NCI-H1092 treated with DMSO at 0.1 percent for 48 hours (cell line): ENCODE results near the gene IGSF6.
"Not testable (repeated sequence)": the region's sequence is repeated elsewhere in the genome, so short reads cannot be mapped to it uniquely, and the experiment has no call there.

ENCODE experiments used
- DNase-seq: peaks from one replicate; lab custom pipeline; 2025; lab: John Stamatoyannopoulos, UW

The IGSF6 gene

DNA sequence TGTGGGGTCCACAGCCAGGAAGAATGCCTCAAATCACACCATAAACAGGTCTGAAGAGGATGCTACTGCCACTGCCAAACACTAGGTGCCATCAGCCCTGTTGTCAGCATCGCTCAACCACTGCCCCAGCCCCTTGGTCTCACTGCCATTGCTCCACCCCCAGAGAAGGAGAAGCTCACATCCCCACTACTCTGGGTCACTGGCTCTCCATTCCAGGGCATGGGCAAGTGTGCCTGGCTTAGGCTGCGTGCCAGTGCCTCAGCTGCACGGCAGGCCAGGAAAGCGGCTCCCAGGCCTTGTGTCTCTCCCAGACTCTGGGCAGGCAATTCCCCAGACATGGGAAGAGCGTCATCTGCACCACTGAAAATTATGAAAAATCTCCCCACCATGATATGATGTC is 1.2 kb upstream of the IGSF6 start:
- no peak for DNase-seq

GRCh38 chr16:21651515-21651914 is 893 bp downstream of the IGSF6 start:
- DNase-seq: no peak

- DNase-seq: no peak
These were observed 1.9 kb downstream of the IGSF6 start for GRCh38 chr16:21650521-21650920.

GRCh38 chr16:21649826-21650406 is 2.5 kb downstream of the IGSF6 start:
- DNase-seq: not testable (repeated sequence)

DNA sequence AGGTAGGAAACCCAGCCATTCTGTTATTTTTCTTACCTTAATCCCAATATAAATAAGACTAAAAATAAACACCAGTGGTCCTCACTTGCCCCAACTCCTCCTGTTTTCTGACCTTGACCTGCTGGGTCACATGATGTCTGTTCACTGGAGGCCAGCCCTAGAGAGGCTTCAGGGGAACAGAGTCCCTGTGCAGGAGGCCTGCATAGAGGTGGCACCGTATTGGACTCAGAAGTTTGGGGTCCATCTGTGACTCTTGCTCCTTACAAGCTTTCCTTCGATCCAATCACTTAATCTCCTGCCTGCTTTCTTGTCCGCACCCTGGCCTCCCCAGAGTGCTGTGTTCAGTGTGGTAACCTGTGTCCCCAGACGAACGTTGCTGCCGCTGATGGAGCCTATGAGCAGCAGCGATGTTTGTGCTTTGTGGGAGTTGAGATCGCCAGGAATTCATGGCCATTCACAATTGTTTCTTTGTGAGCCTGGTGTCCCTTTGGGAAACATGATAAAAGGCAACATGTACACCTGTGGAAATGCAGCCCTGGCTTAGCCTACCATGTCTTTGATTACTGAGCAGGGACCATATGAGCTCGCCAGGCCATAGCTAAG is 4.7 kb downstream of the IGSF6 start:
- no peak for DNase-seq

GRCh38 chr16:21646721-21647561 is 5.5 kb downstream of the IGSF6 start:
- no peak for DNase-seq

DNA sequence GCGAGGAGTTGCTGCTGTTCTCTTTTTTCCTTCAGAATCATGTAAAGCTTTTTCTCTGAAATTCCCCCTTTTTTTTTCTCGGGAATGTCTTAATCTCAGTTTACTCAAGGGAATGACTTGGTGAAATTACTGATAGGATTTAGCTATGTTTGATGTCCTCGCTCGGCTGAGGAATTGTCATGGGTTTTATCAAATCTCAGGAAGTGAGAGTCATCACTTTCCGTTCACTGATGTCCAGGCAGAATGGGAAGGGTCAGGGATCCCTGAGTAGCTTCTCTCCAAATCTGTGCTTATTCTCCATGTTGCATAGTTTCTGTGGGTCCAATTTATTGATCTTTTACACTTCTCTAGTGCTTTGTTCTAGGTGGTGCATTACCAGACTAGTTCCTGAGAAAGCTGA is 6.3 kb downstream of the IGSF6 start:
- no peak for DNase-seq

DNA sequence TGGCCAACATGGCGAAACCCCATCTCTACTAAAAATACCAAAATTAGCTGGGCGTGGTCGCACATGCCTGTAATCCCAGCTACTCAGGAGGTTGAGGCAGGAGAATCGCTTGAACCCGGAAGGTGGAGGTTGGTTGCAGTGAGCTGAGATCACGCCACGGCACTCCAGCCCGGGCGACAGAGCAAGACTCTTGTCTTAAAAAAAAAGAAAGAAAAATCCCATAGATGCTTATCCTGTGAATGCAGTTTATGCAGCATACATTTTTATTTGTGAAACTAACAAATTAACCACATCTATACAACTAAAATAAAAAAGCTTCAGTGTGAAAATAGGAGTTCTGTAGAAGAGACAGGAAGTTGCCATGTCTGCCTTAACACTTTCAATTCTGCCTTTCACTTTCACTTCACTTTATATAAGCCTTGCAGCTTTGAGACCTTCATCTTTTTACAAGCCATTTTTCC is 7.1 kb downstream of the IGSF6 start:
- no peak for DNase-seq

DNA sequence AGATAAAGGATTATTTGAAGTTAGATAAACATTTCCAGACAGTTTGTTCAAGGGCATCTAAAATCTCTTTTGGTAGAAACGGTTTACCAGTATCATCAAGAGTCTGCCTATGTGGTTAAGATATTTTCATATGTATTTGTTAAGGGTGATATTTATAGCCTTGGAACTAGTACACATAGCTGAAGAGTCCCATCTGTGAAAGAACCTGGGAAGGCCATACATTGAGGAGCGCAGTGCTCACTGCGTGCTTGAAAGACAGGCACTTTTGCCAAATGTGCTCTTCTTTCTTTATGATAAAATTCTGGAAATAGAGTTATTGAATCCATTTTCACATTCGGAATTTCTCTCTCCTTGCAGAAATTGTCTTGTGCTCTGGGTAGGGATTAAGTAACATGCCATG is 7.7 kb downstream of the IGSF6 start:
- no peak for DNase-seq

DNA sequence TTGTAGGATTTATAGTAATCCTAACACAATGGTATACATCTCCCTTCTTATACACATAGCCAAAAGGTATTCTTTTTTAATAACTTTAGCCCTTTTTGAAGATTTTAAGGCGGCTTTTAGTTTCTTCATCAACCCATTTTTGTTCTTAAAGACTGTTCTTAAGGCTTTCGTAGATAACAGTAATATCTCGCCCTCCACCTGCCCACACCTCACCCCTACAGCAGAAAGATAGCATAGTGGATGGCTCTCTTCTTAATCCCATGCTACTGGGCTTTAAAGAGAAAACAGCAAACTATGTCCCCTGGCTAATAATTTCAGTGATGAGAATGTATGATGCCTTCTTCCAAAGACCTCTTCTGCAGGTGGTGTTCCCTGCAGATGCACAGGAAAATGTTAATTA is 8.6 kb downstream of the IGSF6 start:
- DNase-seq: no peak

GRCh38 chr16:21642861-21643260 is 9.5 kb downstream of the IGSF6 start:
- no peak for DNase-seq

GRCh38 chr16:21641916-21642315 is 10.5 kb downstream of the IGSF6 start:
- DNase-seq: no peak

DNA sequence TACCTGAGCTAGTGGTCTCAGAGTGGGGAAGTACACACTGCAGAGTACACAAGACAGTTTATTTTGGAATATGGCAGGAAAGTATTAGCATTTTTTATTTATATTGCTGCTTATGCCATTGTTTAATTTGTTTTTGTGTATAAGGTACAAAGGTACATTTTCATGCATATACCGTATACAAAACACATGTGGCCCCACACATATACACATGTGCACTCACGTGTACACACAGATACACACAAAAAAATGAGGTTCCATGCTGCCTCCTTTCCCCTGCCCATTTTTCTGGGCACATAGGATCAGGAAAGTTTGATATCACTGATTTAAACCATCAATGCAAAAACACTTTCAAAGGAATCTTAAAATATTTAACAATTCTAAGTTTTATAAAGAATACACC is 12.9 kb downstream of the IGSF6 start:
- no peak for DNase-seq

GRCh38 chr16:21638573-21638975 is 13.8 kb downstream of the IGSF6 start:
- DNase-seq: no peak

- DNase-seq: no peak
These were observed 15.1 kb downstream of the IGSF6 start for GRCh38 chr16:21637032-21637968.

DNA sequence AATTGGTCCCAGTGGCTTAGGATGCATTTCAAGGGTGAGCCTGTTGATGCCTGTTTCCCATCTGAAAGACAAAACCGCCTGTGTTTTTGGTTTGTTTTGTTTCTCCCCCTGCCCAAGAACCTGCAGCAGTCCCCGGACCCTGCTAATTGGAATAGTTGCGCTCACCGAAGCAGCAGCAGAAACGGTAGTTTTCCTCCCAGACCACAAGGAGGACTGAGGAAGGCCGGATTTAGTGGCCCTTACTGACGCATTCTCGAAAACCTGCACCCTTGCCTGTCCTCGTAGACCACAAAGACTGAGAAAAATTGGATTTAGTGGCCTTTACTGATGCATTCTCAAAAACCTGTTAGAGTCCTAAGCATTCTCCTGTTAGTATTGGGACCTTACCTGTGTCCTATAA is 16.7 kb downstream of the IGSF6 start:
- not testable (repeated sequence) for DNase-seq

GRCh38 chr16:21634216-21634615 is 18.2 kb downstream of the IGSF6 start:
- no peak for DNase-seq

DNA sequence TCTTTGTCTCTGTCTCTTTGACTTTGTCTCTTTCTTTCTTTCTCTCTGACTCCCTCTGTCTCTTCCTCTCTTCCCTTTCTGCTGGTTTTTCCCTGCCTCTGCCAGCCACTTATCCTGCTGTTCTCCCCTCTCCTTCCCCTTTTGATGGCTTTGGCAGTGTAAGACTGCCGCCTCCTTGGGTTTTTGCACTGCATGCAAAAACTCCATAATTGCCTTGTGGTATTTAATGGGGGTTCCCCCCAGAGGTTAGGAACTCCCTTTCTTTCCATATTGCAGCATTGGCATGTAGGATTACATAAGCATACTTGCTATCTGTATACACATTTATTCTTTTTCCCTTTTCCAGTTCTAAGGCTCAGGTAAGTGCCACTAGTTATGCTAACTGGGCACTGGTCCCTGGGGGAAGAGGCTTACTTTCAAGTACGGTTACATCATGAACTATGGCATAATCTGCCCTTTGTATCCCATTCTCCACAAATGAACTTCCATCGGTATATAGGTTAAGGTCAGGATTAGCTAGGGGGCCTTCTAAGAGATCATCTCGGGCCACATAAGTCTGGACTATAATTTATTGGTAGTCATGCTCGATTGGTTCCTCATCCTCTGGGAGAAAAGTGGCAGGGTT is 20.3 kb downstream of the IGSF6 start:
- DNase-seq: not testable (repeated sequence)

GRCh38 chr16:21631376-21631775 is 21.0 kb downstream of the IGSF6 start:
- DNase-seq: not testable (repeated sequence)

DNA sequence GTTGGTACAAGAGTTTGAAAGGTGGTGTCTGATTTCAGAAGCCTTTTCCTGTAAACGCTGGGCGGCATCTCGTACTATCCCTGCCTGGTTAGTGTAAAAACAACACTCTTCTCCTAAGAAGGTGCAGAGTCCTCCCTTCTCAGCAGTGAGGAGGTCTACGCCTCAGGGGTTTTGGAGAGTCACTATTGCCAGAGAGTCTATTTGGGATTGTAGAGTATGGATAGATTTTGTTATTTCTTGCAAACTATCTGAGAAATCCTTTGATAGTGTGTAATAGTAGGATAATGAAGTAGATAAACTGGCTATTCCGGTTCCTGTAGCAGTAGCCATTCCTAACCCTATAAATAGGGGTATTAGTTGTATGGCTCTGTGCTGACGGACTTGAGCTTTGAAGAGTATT is 21.5 kb downstream of the IGSF6 start:
- not testable (repeated sequence) for DNase-seq
